Gastrocnemius medialis (tissue), 4 donors: ENCODE data around the gene SLC41A1.

ENCODE experiments used
- CTCF ChIP-seq, 5 experiments: fragments of 450-650 bp in 3 of 5; fragments of 200-600 bp in 2 of 5; sonication (generic) in 2 of 5; IDR thresholded peaks in 4 of 5; conservative IDR thresholded peaks in 1 of 5; 1 replicate in 4 of 5; 2 replicates in 1 of 5; pipeline ENCODE4 v1.5.1; 2016 to 2019; ENCODE audit warnings: antibody characterized with exemption in 5 of 5, mild to moderate bottlenecking in 3 of 5, moderate library complexity in 3 of 5
- POLR2A ChIP-seq, 2 donors: fragments of 450-650 bp; IDR thresholded peaks; one replicate each; pipeline ENCODE4 v1.6.1; 2017; ENCODE audit warnings: antibody characterized with exemption in 2 of 2, mild to moderate bottlenecking in 2 of 2, moderate library complexity in 2 of 2

DNA sequence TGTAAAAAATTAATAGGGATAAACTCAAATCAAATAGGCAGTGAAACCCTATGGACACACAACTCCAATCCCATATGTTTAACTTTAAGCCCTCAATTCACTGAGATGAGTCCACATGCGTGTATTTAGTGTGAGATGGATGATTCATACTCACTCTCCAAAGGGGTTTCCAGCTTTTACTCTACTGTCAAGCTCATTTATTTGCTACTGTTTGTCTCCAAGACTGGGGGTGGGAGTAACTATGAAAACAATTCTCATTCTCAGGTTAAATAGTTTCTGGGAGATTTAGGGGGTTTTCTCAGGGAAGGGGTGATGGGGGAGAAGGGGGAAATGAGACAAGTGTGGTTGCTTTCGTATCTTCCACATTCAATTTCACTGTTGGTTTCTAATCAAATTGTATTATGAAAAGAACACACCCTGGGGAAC is 40.4 kb downstream of the SLC41A1 start:
- TF ChIP-seq CTCF (IDR thresholded peaks at IDR 0.05 in 4 of 5, conservative IDR thresholded peaks at IDR 0.05 in 1 of 5) (no peak), POLR2A (IDR thresholded peaks at IDR 0.05) (no peak)
